HG03064 (cell line): ENCODE measurements around the gene SLC9A9.

Experiments
- ATAC-seq: cut with Tn5 transposase; IDR thresholded peaks from one replicate; pipeline ENCODE4 v1.9.1; 2021; ENCODE audit warnings: low read depth; ENCODE audit not compliant: unreplicated experiment

The SLC9A9 gene

DNA sequence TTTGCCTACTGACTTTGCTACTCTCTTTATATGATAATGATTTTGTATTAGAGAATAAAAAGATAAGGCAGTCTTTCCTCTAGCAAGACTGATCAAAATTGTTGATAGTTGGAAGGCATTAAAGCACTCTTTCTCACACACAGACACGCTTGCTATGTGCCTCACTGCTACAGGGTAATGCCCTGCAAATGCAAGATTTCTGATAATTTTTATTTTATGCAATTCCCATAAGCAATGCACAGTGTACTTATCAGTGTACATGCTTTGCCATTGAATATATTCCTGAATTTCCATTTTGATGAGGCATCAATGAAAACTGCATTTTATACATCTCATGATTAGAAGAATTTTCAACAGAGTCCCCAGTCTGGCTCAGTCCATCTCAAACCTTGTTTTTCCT is 465.5 kb downstream of the SLC9A9 start:
- ATAC-seq, result no peak

DNA sequence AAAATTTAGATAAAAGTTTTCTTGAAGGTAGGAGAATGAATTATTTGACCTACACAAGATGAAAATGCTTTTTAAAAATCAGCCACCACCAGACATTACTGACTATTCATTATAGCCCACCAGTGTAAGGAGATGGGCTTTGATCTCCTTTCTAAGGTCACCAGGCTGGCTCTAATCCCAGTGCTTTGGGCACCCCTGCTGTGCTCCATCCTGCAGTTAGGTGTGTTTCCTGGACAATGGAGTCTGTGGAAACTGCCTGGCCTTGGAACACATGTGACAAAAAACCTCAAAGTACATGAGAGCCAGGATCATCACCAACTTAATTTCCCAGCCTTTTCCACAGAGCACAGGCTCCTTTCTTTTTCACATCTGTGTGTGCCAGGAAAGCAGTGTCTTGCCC is 467.8 kb downstream of the SLC9A9 start:
- ATAC-seq, result no peak

DNA sequence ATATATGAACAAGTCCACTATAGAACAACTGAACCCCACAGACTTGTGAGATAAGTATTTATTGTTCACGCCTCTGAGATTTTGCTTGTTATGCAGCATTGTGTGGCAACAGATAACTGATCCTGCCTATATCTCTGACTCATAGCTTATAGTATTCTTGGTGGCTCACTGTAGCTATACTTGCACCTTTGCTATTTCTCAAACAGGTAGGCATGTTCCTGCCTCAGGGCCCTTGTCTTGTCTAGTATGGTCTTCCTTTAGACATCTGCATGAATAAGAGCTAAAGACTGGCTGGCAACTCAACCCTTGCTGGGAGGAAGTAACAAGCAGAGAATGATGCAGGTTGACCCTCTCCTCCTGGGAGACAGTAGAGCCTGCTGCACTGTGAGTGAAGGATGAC is 472.6 kb downstream of the SLC9A9 start:
- ATAC-seq, result no peak

DNA sequence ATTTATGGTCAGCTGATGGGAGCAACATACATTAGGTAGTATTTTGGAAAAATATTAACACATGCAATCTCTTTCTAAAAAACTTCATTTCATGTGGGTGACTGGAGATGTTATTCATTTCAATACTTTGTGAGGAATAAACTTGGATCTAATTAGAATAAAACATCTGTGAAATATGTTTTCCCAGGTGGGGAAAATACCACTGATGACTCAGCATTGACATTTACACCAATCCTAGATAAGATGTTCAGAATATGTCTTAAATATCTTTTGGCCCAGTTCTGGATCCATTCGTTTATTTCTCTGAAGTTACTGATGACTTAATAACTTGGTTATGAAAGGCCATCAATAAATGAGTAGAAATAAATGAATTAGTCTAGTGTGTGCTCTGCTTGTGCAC is 481.1 kb downstream of the SLC9A9 start:
- no peak for ATAC-seq

DNA sequence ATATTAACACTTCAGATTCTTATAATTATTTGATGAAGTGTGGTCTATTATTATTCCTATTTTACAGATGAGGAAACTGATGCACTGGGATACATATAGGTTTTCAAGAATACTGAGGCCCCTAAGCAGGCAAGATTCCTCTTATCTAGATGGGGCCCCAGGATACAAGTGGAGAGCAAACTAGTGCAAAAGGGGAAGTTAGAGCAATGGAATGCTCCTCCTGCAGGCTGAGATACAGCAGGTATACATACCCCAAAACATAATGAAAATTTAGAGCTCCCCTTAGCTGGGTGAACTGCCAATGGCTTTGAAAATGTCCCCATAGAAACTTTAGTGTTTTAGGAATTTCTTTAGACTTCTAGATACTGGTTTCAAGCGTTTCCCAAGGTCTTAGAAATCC is 481.6 kb downstream of the SLC9A9 start:
- ATAC-seq, result no peak

DNA sequence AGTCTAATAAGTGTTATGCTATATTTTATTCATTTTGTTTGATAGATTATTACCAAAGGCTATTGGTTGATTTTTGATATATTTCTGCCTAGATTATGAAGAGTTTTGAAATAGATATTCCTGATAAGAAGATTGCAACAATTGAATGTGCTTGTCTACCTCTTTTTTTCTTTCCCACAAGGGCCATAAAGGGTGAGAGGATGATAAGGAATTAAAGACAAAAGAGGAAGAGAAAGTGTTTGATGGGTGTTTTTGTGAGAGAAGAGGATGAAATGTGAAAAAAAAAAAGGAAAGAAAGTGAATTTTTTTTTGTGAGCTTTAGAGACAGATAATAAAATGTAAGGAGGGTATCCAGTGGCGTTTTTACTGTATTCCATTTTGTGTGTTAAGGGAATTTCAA is 484.3 kb downstream of the SLC9A9 start:
- no peak for ATAC-seq

DNA sequence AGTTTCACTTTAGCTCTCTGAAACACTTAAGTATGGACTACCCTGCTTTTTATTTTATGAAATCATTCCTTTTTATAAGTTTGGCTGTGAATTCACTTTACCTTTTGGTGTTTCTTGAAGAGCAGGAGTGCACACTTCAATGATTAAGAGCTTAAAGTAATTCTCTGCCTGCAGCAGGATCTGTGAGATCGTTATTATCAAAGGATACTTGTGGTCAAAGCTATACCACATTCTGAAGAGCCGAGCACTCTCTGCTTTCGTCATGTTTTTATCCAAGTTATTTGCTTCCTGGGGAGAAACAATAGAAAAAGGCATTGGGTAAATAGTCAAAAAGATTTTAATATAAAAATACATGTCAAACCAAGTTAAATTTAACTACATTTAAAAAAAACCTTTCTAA is 485.0 kb downstream of the SLC9A9 start:
- no peak for ATAC-seq

DNA sequence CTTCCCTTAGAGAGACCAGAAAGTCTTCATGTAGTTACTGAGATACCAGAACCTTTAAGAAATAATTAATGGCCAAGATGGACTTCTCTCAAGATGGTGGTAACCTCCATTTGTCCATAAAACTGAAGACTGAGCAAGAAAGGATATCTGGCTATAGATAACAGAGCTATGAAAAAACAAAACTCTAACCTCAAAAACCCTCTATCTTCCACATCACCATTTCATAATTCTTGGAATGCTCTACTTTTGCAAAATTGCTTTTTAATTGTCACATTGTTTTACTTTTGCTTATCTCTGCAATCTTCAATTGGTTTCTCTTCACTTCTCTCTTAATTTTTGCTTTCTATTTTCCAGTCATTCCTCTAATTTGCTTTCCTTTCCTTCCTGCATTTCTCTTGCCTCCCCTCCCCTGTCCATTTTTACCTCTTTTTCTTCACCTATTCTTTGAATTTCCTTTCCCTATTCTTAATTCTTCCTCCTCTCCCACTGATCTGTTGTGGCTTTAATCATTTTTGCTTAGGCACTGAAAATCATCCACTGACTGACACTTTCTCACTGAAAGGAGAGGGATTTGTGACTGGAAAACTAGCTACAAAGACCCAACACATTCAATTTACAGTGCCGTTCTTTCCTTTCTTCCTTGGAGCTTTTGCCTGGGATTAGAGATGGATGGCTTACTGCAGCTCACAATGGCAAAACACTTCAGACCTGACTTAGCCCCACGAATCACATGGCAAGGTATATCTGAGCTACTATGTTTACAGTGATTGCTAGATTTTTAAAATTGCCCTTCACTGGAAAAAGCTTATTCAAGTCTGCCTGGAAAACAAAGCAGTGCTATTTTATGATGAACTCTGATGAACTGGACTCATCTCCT is 485.9 kb downstream of the SLC9A9 start:
- ATAC-seq, result no peak

DNA sequence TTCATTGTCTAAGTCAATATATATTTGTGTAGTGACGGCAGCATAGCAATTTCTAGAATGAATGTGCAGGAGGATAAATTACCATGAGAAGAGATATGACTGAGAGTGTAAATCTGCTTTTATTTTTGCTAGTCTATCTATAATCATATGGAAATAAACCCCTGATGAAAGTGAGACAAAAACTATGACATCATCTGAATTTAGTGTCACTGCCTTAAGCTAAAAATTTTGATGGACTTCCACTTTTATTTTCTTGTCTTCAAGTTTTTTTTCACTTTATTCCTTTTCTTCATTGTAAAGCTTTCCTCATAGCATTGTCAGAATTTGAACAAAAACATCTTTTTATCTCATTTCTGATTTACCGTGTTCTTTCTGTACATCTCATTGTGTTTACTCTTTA is 486.7 kb downstream of the SLC9A9 start:
- no peak for ATAC-seq

DNA sequence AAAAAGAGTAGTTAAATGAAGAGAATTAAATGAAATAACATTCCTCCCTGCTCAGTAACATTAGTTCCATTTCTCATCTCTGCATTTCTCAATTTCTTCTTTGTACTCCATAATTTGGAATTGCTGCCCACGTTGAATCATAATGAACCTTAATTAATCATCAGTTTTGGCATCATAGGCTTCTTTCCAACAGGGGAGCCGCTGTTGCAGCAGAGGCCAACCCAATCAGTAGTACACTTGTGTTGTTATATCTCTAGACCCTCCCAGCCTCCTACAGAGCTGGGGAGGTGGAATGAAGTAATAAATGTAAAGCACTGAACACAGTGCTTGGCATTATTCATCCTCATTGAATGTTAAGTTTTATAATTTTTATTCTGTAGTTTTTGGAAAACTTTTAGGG is 488.0 kb downstream of the SLC9A9 start:
- no peak for ATAC-seq

DNA sequence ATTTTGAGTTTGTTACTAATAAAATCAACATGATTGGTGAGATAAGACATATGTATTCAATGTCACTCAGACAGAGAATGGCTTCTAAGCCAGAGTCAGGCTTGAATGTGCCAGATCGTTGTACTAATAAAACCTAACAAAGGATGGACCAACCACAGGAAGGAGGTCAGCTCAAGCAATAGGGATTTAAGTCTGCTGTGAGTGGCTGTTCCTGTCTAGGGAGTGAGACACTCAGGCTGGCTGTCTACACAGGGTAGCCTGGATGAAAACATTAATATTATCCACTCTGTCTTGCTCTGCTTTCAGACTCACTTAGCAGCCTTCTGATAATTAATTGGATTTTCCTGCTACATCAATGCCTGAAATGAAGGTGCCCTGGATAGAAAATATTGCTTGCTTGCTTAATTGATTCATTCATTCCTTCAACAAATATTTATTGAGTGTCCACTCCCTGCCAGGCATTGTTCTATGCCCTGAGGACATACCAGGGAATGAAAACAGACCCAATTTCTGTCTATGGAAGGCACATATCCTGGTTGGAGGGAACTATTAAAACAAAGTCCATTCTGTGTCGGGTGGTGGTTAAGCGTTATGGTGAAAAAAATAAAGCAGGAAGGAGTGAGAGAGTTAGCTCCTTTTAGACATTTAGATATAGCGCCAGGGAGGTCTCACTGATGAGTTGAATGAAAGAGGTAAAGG is 489.3 kb downstream of the SLC9A9 start:
- ATAC-seq, result no peak

DNA sequence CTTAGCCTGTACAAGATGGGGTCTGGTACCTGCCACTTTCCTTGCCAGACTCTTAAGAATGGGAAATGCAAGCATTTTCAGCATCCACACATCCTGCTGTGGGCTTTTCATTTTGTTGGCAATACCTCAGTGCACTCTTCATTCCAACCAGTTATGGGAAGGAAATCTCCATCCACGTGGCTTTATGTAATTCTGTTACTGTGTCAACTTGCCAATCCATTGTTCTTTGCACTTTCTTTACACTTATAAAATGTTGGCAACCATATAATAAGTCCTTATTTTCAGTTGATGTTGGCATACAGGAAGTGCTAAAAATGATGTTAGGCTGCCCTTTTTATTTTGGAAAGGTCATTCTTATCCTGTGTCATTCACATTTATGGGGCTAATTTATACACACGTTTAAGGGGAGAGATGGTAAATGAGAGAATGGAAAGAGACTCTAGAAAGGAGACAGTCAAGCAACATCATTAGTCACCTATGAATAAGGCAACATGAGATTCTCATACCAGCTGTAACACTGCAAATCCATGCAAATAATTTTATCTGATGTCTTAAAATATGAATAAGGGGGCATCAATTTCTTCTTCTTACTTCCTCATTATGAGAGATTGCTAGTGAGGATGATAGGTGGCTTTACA is 490.0 kb downstream of the SLC9A9 start:
- no peak for ATAC-seq

DNA sequence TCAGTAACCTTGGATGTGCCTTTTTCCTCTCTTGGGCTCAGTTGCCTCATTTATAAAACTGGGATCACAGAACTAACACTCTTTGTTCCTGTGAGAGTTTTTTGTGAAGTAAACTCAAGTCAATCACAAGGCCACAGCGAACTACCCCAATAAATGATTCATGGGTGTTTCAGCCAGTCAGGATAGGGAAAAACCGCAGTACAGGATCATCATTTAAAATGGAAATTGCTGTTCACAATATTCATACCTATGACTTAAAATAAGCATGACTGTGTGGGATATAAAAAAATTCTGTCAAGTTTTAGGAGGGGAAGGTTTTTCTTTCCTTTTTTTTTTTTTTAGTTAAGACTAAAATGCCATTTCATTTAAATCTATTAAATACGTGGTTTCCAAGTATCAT is 490.6 kb downstream of the SLC9A9 start:
- ATAC-seq, result no peak

DNA sequence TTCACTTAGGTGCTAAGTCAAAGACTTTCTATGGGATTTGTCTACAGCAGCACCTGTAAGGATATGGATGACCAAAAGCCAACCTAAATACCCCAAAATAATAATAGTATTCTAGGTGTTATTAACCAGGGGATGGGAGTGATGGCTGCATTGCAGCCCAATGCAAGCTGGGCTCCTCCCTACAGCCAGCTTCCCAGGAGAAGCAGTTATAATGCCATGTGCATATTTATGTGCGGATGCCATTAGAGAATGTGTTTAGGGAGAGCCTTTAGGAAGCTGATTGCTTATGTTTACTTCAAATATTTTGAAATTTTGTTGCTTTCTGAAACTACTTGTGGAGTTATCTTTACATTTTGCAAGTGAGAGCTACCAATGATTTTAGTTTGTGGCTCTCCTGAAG is 491.4 kb downstream of the SLC9A9 start:
- ATAC-seq, result no peak

DNA sequence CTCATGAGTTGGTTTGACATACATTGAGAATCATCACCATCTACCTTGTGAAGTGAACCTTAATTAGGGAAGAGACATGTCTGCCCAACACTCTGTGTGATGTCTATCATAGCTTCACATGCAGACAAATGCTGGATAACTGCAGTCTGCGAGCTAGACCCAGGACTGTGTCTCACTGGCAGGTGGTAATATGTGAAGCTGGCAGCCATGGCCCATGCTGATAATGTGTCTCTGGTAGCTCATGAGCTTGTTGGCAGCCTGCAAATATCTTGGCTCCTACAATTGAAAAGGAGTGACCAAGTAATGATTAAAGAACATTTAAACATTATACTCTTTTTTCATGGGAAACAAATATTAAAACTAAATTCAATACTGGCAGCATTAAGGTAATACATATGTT is 493.9 kb downstream of the SLC9A9 start:
- ATAC-seq, result no peak

DNA sequence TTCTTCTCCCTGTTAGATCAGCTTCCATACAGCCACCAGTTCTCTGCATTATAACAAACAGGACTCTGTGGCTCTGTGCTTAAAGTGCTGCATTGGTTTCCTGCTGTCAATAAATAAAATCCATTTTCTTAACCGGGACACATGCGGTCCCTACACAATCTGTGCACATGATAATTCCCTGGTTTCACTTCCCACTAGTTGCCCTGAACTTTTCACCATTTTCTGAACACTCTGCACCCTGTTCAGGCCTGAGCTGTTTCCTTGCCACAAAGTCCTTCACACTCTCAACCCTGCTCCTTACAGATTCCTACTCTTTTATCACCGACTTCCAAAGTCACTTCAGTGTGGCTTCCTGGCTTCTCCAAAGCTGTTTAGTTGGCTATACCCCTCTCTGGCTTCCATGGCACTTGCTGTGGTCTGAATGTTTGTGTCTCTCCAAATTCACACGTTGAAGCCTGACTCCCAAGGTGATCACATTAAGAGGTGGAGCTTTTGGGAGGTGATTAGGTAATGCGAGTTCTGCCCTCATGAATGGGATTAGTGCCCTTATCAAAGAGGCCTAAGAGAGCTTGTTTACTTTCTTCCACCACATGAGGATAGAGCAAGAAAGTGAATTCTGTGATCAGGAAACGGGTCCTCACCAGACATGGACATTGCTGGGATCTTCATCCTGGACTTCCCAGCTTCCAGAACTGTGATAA is 495.3 kb downstream of the SLC9A9 start:
- no peak for ATAC-seq

DNA sequence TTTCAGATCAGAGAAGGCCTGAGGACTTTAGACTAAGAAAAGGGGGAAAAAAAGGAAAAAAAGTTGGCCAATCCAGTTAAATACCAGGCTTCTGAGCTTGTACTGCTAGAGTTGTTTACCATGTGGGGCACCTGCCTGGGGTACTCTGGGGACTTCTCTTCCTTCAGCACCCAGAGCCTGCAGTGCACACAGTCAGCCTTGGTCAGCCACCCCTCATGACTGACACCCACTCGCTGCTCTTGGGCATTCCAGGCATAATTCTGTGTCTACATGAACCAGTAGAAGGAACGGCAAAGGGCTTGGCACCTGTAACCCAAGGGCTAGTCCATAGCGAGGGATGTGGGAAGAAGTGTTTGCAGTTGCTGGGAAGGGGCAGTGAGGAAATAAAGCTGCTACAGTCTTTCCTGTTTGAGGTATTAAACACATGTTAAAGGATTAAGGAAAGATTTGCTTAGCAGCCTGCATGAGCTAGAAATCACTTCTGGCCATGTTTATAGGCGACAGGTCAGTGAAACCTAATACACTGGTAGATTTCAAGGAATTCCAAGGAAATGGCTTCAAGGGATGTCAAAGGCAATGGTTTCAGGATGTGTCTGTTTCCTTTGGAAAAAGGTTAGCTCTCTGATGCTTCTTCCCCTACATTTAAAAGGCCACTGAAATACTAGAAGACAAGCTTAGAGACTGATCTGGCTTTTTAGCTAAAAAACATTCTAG is 496.2 kb downstream of the SLC9A9 start:
- no peak for ATAC-seq

DNA sequence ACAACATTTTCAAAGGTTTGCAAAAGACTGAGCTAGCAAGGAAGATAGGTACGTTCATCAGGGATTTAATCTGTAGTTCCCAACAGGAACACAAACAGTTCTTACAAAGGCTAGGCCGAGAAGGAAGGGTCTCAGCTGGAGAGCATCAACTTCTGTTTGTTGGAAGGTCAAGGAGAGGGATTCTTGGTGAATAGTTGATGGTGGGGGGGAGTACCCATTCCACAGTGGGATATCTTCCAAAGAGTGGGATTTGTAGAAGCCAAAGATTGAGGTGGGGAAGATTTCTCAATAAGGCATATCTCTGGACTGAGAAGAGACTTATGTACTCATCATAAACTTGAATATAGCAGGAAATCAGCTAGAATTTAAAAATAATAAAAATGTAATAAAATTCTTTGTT is 496.9 kb downstream of the SLC9A9 start:
- no peak for ATAC-seq

DNA sequence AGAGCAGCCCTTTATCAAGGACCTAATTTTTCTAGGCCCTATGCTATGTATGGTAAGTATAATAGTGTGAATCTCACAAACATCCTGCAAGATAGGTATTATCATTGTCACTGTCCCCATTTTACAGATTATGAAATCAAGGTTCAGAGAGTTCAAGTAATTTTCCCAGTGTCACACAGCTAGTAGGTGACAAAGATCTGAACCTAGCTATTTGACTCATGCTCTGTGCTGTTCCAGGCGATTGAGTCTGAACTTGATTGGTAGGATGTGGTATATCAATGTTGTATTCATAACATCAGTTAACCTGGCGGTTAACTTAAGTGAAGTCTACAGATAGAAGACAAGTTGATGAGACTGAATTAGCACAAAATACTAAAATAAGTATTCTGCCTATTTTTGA is 498.8 kb downstream of the SLC9A9 start:
- ATAC-seq, result no peak

DNA sequence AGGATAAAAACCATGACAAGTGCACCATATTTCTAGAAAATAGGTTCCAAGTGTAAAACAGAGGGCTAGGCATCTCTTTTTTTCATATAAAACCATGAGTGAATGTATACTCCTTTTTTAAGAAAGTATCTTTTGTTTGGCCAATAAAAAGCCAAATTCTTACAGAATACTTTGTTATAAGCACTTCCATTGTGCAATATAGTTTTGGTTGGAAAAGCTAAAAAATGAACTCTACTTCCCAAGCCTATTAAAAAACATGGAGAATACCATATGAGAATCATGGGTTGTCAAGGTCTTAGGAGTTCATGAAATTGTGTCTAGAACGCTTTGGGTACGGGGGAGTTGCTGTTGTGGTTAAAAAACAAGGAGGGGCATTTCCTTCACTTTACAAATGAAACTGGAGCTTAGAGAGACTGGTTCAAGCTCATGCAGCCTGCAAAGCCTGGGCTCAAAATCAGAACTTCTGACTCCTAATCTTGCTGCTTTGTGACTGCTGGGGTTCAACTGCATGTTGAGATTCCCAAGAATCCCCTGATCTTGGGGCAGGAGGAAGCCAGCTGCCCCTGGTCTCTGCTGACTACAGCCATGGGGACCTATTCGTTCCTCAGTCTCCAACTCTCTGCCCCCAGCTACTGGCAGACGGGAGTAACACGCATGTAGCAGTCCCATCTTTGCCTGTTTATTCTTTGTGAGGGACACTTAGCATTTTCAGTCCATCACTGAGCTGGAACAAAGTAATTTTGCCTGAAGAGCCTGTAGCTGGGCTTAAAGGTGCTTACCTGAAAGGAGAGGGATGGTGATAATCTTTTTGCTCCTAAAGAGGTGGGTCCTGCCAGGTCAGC is 499.6 kb downstream of the SLC9A9 start:
- ATAC-seq, result no peak
